ENCODE measurements around the gene CFAP46. TPM values are rescaled to one million over a fixed set of nuclear protein-coding genes. Genes with fewer than 3 reads are reported as not detected.

Gene CFAP46
- total RNA-seq, 2 experiments from 2014 or later: not detected

DNA sequence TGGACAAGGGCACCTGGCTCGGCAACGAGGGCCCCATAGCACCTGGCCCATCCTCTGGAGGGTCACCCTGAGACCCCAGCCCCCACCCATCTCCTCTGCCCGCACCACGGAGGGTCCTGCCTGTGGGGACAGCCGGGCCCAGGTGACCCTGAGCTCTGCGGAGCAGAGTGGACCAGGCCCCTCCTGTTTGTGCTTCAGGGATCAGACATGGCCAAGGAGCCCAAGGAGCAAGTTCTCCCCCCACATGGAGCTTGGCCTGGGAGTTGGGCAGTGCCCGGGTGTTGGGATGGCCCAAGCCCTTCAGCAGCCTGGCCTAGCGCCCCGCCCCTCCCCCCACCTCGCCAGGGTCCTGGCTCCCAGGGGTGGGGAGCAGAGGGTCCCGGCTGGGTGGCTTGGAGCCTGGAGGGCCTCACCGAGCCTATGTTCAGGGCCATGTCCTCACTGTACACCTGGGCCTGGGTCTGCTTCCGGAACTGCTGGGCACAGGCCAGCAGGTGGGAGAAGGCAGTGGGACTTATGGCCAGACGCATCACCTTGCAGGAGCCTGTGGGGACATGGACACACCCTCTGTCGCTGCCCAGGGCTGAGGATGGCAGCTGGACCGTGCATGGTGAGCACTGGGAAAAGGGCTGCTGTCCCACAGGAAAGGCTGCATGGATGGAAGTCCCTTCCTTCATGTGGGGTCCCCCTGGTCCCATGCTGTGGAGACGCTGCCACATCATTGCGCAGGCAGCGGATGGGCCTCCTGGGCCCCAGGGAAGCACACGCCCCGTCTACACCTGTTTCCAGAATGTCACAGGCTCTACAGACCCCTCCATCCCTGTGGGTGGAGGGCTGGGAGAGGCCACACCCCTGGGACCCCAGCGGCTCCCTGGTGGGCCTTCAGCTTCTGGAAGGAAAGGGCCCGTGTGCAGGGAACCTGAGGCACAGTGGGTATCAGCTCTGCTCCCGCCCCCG lies 107.2 kb downstream of the CFAP46 start:
- no peak overlapping the region for H2AFZ ChIP-seq (ENCODE audit: low read length)
- H3K4me3 ChIP-seq (ENCODE audit: low read depth, low read length, poor library complexity, severe bottlenecking): no peak overlapping the region
- H3K79me2 ChIP-seq (ENCODE audit: insufficient read depth, low read depth, low read length): no peaks in the 10 kb centered on the region
- H3K4me1 ChIP-seq (ENCODE audit: insufficient read depth, low read length, poor library complexity, severe bottlenecking): no peaks in the 10 kb centered on the region
- H3K4me2 ChIP-seq (ENCODE audit: low read length): no peak overlapping the region
- CTCF ChIA-PET (ENCODE audit: unreplicated experiment): no interaction called here
- no peak for DNase-seq (ENCODE audit: low spot score)
- no peaks in the 10 kb centered on the region for H3K9me3 ChIP-seq (ENCODE audit: low read length)
- H4K20me1 ChIP-seq (ENCODE audit: insufficient read depth, low read length): no peaks in the 10 kb centered on the region
- no peaks in the 10 kb centered on the region for H3K36me3 ChIP-seq (ENCODE audit: insufficient read depth, low read length)
- TF ChIP-seq, protein P1, sequence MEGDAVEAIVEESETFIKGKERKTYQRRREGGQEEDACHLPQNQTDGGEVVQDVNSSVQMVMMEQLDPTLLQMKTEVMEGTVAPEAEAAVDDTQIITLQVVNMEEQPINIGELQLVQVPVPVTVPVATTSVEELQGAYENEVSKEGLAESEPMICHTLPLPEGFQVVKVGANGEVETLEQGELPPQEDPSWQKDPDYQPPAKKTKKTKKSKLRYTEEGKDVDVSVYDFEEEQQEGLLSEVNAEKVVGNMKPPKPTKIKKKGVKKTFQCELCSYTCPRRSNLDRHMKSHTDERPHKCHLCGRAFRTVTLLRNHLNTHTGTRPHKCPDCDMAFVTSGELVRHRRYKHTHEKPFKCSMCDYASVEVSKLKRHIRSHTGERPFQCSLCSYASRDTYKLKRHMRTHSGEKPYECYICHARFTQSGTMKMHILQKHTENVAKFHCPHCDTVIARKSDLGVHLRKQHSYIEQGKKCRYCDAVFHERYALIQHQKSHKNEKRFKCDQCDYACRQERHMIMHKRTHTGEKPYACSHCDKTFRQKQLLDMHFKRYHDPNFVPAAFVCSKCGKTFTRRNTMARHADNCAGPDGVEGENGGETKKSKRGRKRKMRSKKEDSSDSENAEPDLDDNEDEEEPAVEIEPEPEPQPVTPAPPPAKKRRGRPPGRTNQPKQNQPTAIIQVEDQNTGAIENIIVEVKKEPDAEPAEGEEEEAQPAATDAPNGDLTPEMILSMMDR (conservative IDR thresholded peaks at IDR 0.05; ENCODE audit: low read length): no peak
- no peak for TF ChIP-seq EZH2phosphoT487 (IDR thresholded peaks at IDR 0.05; ENCODE audit: borderline replicate concordance, low read depth, low read length)
- H3K9me2 ChIP-seq (ENCODE audit: insufficient read depth, low read length): no peaks in the 10 kb centered on the region
- BruUV-seq (replicated peaks): no TSS peak
- intact Hi-C loops (cut with micrococcal nuclease; ENCODE audit: unreplicated experiment): no loop called here
- POLR2A ChIA-PET: no interaction called here
- no peak overlapping the region for H3K27ac ChIP-seq (ENCODE audit: low read depth, low read length, poor library complexity, severe bottlenecking)

DNA sequence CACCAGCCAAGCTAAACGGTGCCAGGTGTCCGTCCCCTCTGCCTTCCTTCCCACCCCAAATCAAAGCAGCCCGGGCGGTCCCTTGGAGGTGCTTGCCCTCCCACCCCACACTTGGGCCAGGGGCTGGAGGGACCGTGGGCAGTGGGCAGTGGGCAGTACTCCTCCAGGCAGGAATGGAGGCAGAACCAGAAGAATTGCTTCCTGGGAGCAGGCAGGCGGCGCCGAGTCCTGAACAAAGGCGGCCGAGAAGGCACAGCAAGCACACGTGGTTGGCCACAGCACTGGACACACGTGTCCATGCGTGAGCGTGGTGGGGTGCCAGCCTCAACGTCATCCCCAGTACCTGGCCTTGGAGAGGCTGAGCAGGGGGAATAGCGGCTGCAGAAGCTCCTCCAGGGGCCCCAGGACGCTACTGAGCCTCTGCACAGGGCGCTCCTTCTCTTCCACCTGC lies 108.0 kb downstream of the CFAP46 start:
- no peak overlapping the region for H3K27ac ChIP-seq (ENCODE audit: low read depth, low read length, poor library complexity, severe bottlenecking)
- H3K4me2 ChIP-seq (ENCODE audit: low read length): no peak overlapping the region
- no peaks in the 10 kb centered on the region for H3K79me2 ChIP-seq (ENCODE audit: insufficient read depth, low read depth, low read length)
- no peaks in the 10 kb centered on the region for H3K9me2 ChIP-seq (ENCODE audit: insufficient read depth, low read length)
- no peaks in the 10 kb centered on the region for H3K4me1 ChIP-seq (ENCODE audit: insufficient read depth, low read length, poor library complexity, severe bottlenecking)
- no peaks in the 10 kb centered on the region for H3K36me3 ChIP-seq (ENCODE audit: insufficient read depth, low read length)
- H4K20me1 ChIP-seq (ENCODE audit: insufficient read depth, low read length): no peaks in the 10 kb centered on the region
- no peak overlapping the region for H3K4me3 ChIP-seq (ENCODE audit: low read depth, low read length, poor library complexity, severe bottlenecking)
- intact Hi-C loops (cut with micrococcal nuclease; ENCODE audit: unreplicated experiment): no loop called here
- ChIA-PET CTCF (ENCODE audit: unreplicated experiment) (no interaction called here), POLR2A (no interaction called here)
- no peaks in the 10 kb centered on the region for H3K9me3 ChIP-seq (ENCODE audit: low read length)
- no peak overlapping the region for H2AFZ ChIP-seq (ENCODE audit: low read length)
- no TSS peak for BruUV-seq (replicated peaks)
- no peak for TF ChIP-seq EZH2phosphoT487 (IDR thresholded peaks at IDR 0.05; ENCODE audit: borderline replicate concordance, low read depth, low read length)
- TF ChIP-seq, protein P1 (conservative IDR thresholded peaks at IDR 0.05; ENCODE audit: low read length): no peak
- DNase-seq (ENCODE audit: low spot score): no peak
